HEK293T (cell line): ENCODE measurements around the gene NCCRP1.
"Not testable (repeated sequence)": the region's sequence is repeated elsewhere in the genome, so short reads cannot be mapped to it uniquely, and the experiment has no call there.

Experiments used
- ARNT ChIP-seq: fragments of 450-650 bp; IDR thresholded peaks from 2 replicates; pipeline ENCODE4 v1.6.1; 2017; ENCODE audit warnings: mild to moderate bottlenecking
- BHLHE40 ChIP-seq: fragments of 450-650 bp; IDR thresholded peaks from 2 replicates; pipeline ENCODE4 v1.6.1; 2016; ENCODE audit warnings: mild to moderate bottlenecking, moderate library complexity, borderline replicate concordance
- CTBP1 ChIP-seq: fragments of 450-650 bp; IDR thresholded peaks from 2 replicates; pipeline ENCODE4 v1.6.1; 2016; ENCODE audit warnings: borderline replicate concordance
- FOXK2 ChIP-seq: fragments of 450-650 bp; IDR thresholded peaks from 2 replicates; pipeline ENCODE4 v1.6.1; 2016; ENCODE audit warnings: mild to moderate bottlenecking
- HDGF ChIP-seq: fragments of 450-650 bp; IDR thresholded peaks from 2 replicates; pipeline ENCODE4 v1.6.1; 2017; ENCODE audit warnings: antibody characterized with exemption, borderline replicate concordance
- LEF1 ChIP-seq: fragments of 450-650 bp; IDR thresholded peaks from 2 replicates; pipeline ENCODE4 v1.6.1; 2017; ENCODE audit warnings: mild to moderate bottlenecking, borderline replicate concordance
- SP1 ChIP-seq: fragments of 450-650 bp; IDR thresholded peaks from 2 replicates; pipeline ENCODE4 v1.6.1; 2017

DNA sequence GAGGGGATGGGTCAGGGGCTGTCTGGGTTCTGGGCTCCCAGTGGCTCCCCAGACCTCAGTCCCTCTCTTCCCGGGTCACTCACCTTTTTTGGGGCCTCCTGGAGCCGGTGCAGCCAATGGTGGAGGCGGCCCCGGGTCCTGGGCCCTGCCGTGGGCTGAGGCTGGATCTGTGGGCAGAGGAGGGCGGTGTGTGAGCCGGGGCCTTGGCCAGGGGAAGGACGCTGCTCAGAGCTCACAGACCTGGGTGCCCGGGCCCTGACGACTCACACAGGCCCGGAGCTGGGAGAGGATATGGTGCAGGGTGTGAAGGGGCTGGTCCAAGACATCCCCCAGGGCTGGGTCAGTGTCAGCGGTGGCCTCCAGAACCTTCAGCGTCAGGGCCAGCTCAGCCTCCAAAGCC lies 47.0 kb downstream of the NCCRP1 start:
- not testable (repeated sequence) for TF ChIP-seq ARNT, HDGF, CTBP1, SP1, BHLHE40, FOXK2, LEF1
